Stimulated activated CD4-positive, alpha-beta T cell treated with anti-CD3 and anti-CD28 coated beads, Interleukin-4, amount 100 ng/mL, for 1 hour (primary cell): Measurements from ENCODE around the gene ABTB2.
"Not testable (repeated sequence)": the region's sequence is repeated elsewhere in the genome, so short reads cannot be mapped to it uniquely, and the experiment has no call there.

ENCODE experiments used
- DNase-seq: peaks from one replicate; pipeline ENCODE4 v3.0.0-alpha.2; 2020

The ABTB2 gene

DNA sequence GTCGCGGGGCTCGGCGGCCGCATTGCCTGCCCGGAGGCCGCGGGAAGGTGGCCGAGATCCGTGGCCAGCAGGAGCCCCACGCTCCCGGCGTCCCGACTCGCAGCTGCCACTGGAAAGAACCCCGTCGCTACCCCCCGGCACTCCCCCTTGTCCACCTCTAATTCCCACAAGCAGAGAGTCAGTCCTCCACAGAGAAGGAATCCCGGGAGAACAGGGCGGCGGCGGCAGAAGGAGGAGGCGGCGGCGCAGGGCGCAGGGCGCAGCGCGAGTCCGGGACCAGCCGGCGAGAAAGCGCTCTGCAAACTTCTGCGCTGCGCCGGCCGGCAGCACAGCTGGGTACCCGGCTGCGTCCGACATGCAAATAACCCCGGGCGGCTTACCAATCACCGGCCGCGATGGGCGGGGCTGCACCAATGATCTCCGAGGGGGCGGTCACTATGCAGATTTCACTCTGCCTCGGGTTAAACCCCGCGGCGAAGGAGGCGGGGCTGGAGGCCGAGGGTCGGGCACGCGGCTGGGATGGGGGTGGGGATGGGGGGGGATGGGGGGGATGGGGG is at the start of gene ABTB2:
TSS of gene ABTB2 (minus strand) at position 310 of the 557 bp plus-strand sequence.
- DNase-seq = peak; percentile 98

- no peak for DNase-seq
Measured at GRCh38 chr11:34407121-34407813, 49.5 kb upstream of the ABTB2 start.

GRCh38 chr11:34406413-34406812 is 48.6 kb upstream of the ABTB2 start:
- no peak for DNase-seq

DNA sequence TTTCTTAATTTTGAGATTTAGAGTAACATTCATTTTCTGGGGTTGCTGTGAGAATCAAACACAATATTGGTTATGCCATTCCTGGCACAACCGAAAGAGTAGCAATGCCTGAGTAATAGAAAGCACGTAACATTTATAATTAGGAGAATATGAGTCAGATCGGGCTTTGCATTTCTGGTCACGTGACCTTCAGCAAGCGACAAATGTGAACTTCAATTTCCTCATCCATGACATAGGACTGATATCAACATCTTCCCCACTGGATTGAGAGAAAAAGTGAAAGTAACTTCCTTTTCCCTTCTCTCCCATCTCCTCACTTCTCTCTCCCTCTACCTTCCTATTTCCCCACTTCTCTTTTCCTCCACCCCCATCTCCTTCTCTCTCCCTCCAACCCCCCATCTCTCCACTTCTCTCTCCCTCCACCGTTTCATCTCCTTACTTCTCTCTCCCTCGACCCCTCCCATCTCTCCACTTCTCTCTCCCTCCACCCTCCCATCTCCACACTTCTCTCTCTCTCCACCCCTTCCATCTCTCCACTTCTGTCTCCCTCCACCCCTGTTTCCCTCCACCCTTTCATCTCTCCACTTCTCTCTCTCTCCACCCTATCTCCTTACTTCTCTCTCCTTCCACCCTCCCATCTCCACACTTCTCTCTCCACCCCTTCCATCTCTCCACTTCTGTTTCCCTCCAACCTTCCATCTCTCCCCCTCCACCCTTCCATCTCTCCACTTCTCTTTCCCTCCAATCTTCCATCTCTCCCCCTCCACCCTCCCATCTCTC is 47.5 kb upstream of the ABTB2 start:
- no peak for DNase-seq

DNA sequence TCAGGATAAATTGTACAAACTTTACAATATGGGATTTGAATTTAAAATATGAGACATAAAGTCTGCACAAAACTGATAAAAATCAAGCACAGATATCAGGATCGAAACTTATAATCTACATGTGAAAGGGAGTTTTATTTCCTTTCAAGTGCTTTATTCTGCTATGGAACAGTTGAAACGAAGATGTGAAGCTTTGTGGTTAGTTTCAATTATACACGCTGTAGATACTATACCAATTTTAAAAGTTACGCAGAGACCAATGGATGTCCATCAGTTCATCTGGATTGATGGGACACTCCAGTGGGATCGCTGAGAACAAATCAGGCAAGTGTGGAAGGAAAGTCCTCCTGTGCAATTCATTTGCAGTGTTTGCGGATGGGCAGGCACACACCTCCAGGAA is 46.5 kb upstream of the ABTB2 start:
- no peak for DNase-seq

- DNase-seq = no peak
Measured at GRCh38 chr11:34403431-34403830, 45.6 kb upstream of the ABTB2 start.

- no peak for DNase-seq
Measured at GRCh38 chr11:34397811-34398210, 40.0 kb upstream of the ABTB2 start.

- no peak for DNase-seq
Measured at GRCh38 chr11:34397120-34397519, 39.3 kb upstream of the ABTB2 start.

DNA sequence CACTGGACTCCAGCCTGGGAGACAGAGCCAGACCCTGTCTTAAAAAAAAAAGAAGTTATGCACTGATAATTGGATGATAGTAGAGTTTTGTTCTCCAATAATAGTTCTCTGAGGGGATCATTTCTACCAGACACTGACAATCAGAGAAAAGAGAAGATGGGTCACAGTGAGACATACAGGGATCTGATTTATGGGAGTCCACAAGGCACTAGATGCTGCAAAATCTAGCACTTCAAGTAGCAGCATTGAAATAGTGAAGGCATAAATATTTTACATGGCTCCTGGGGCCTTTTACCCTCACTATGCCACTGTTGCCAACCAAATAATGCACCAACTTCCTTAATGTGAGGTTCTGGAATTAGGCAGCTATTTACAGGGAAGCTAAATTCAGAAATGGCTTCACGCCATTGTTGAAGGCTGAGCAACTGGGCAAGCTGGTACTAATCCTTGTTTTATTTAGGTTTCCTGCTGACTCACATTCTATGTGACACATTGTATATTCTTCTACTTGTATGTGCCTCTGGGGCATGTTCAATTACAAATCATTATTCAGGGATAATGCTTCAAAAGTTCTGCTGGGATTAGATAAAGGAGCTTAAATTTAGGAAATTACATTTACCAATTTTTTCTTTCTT is 38.2 kb upstream of the ABTB2 start:
- DNase-seq = no peak

GRCh38 chr11:34394771-34395300 is 37.0 kb upstream of the ABTB2 start:
- no peak for DNase-seq

- DNase-seq = no peak
Measured at GRCh38 chr11:34387653-34388052, 29.8 kb upstream of the ABTB2 start.

DNA sequence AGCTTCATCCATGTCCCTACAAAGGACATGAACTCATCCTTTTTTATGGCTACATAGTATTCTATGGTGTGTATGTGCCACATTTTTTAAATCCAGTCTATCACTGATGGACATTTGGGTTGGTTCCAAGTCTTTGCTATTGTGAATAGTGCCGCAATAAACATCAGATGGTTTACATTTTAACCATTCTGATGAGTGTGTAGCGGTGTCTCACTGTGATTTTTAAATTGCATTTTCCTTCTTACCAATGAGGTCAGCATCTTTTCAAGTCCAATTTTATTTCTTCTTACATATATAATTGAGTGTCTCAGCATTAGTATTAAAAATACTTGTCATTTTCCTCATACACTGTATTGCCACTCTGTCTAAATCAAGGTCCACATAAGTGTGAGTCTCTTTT is 28.5 kb upstream of the ABTB2 start:
- DNase-seq = not testable (repeated sequence)

GRCh38 chr11:34382532-34383276 is 24.9 kb upstream of the ABTB2 start:
- DNase-seq = no peak

DNA sequence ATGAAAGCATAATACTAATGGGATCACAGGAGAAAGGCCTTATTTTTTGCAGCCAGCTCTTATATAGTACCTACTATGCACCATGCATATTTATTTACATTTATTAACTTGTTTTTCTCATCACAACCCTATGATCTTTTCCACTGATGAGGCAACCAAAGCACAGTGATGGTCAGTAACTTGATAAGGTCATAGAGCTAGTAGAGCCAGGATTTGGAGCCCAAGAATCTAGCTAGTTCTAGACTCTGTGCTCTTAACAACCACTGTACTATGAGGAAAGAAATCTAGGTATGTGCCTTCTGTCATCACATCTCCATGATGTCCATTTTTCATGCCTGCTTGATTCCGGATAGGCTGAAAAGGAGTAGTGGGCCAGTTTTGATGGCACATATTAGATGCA is 24.0 kb upstream of the ABTB2 start:
- no peak for DNase-seq

GRCh38 chr11:34380696-34381095 is 22.9 kb upstream of the ABTB2 start:
- DNase-seq = no peak

DNA sequence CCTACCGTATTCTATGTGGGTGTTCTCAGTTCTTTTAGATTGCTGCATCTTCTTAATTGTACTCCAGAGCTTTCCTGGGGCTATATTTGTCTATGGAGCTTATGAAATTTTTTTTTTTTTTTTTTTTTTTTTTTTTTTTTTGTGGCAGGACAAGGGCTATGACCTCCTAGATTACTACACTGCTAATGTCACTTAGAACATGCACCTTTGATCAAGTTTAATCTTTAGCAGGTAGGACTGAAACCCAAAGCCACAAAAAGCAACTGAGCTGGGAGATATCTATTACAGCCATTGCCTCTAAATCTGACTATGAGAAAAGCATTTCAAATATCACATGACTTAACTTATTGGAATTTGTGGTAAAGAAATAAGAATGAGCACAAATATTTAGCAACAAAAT is 21.7 kb upstream of the ABTB2 start:
- no peak for DNase-seq

- no peak for DNase-seq
Measured at GRCh38 chr11:34379079-34379478, 21.3 kb upstream of the ABTB2 start.

DNA sequence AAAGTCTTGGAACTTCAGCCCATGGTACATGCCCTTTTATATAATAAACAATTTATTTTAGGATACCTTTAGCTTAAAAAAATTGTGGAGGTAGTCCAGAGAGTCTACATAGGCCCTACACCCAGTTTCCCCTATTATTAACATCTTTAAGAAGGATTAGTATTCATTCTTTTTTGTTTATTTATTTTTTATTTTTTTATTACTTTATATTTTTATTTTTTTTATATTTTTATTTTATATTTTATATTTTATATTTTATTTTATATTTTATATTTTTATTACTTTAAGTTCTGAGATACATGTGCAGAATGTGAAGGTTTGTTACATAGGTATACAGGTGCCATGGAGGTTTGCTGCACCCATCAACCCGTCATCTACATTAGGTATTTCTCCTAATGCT is 15.9 kb upstream of the ABTB2 start:
- DNase-seq = no peak

GRCh38 chr11:34366522-34366921 is 8.7 kb upstream of the ABTB2 start:
- DNase-seq = no peak

GRCh38 chr11:34364102-34364501 is 6.3 kb upstream of the ABTB2 start:
- DNase-seq = no peak

DNA sequence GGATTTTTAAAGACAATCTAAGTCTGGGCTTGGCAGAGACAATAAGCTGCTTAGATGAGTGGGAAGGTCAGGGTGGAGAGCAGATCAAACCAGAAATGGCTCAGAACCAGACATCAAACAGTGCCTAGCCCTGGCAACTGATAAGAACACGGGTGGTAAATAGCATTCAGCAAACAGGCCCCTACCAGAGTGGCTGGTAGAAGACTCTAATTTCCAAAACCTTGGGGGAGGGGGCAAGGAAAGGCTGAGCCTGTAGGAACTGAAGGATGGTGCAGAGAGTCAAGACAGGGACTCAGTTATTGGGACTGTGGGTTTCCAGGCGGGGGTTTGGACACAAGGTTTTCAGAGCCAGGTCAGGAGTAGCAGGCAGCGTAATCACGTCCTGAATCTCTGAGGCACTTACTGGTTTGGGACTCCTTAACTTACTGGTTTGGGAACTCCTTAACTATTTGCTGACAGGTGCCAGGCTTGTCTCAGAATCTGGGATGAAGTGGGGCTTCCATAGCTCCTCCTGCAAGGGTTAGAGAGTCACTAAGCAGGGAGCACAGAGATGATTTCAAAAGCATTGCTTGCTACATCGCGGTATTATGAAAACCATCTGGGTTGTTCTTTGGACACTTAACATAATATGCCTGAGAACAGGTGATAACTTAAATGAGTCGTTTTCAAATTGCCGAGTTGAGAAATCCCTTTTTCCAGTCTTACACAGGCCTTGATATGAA is 5.7 kb upstream of the ABTB2 start:
- DNase-seq = no peak

- DNase-seq = no peak
Measured at GRCh38 chr11:34360046-34360445, 2.2 kb upstream of the ABTB2 start.
